K562 (cell line): ENCODE results near the gene LSM12. TPM values are rescaled to one million over a fixed set of nuclear protein-coding genes. Genes with fewer than 3 reads are reported as not detected.

Experiments used
- AFF4 ChIP-seq: sonication (generic); formaldehyde crosslinking; IDR thresholded peaks from 2 replicates; pipeline ENCODE4 v1.8.0; 2023; ENCODE audit warnings: mild to moderate bottlenecking, missing genetic modification reagents
- ARHGAP35 ChIP-seq: fragments of 450-650 bp; IDR thresholded peaks from 2 replicates; pipeline ENCODE4 v1.6.1; 2018; ENCODE audit not compliant: partially characterized antibody
- ATF1 ChIP-seq, 2 experiments: fragments of 450-650 bp in 1 of 2; IDR thresholded peaks; 2 replicates each; pipeline ENCODE4 v1.6.1; 2016; ENCODE audit warnings: missing compliant biosample characterization in 1 of 2, missing genetic modification characterization in 1 of 2
- BCOR ChIP-seq: fragments of 450-650 bp; IDR thresholded peaks from 2 replicates; pipeline ENCODE4 v1.6.1; 2016
- CHD4 ChIP-seq: fragments of 200-600 bp; sonication (generic); IDR thresholded peaks from 3 replicates; pipeline ENCODE4 v1.6.1; 2012; ENCODE audit warnings: low read depth, mild to moderate bottlenecking, mixed read lengths, low read length, inconsistent platforms; ENCODE audit not compliant: insufficient read depth, insufficient replicate concordance, poor library complexity, severe bottlenecking
- EP400 ChIP-seq: fragments of 450-650 bp; IDR thresholded peaks from 2 replicates; pipeline ENCODE4 v1.6.1; 2017; ENCODE audit warnings: antibody characterized with exemption, mild to moderate bottlenecking, moderate library complexity
- FOXJ2 ChIP-seq: fragments of 200-800 bp; sonication (Bioruptor generic); IDR thresholded peaks from 2 replicates; pipeline ENCODE4 v1.6.1; 2016; ENCODE audit warnings: missing genetic modification characterization, missing compliant biosample characterization
- JUND ChIP-seq, 2 experiments: IDR thresholded peaks; 2 replicates in 1 of 2; 3 replicates in 1 of 2; pipeline ENCODE4 v1.6.1; 2011; ENCODE audit warnings: borderline replicate concordance in 2 of 2, low read depth in 2 of 2, low read length in 2 of 2, improper control_type of control experiment in 1 of 2, missing biosample characterization in 1 of 2, missing genetic modification characterization in 1 of 2, missing genetic modification reagents in 1 of 2
- KAT2B ChIP-seq: IDR thresholded peaks from one replicate; pipeline ENCODE4 v1.6.1; 2012; ENCODE audit warnings: low read depth, mild to moderate bottlenecking, control low read depth, inconsistent platforms, low read length, moderate library complexity
- RHOXF2B ChIP-seq: fragments of 250-450 bp; sonication (Bioruptor Pico); conservative IDR thresholded peaks from 2 replicates; pipeline ENCODE4 v1.5.1; 2021
- SRF ChIP-seq, 2 experiments: fragments of 250-450, 450-650 bp in 1 of 2; sonication (Bioruptor Pico) in 1 of 2; sonication (generic) in 1 of 2; formaldehyde crosslinking; IDR thresholded peaks; 2 replicates each; pipeline versions ENCODE4 v1.5.0 to v1.5.1; 2020 to 2022; ENCODE audit warnings: mild to moderate bottlenecking in 1 of 2, missing genetic modification reagents in 1 of 2
- ZFX ChIP-seq: sonication (generic); formaldehyde crosslinking; IDR thresholded peaks from 2 replicates; pipeline ENCODE4 v1.8.0; 2022; ENCODE audit warnings: mild to moderate bottlenecking, missing genetic modification reagents, moderate library complexity
- ZNF282 ChIP-seq: sonication (generic); formaldehyde crosslinking; IDR thresholded peaks from 2 replicates; pipeline ENCODE4 v1.8.1; 2023; ENCODE audit warnings: missing genetic modification reagents
- polyA plus RNA-seq, 8 experiments: library from polyadenylated mRNA; depleted of rRNA in 4 of 8; stranded (reverse) in 5 of 8; unstranded in 3 of 8; fragments of >200 nt; fragmentation: Nextera tagmentation in 2 of 8; fragmentation: Illumina TruSeq in 1 of 8; extraction: Ambion mirVana in 2 of 8; extraction: Trizol in 1 of 8; gene quantifications; 2 replicates each; pipeline versions ENCODE4 v1.2.1 to v1.2.3, GENCODE V29; 2011 to 2014; ENCODE audit warnings: inconsistent platforms in 1 of 8, missing spikeins in 1 of 8
- total RNA-seq, 7 experiments: library from RNA; depleted of rRNA in 6 of 7; stranded (reverse); fragments of >200 nt in 6 of 7; fragmentation: Illumina TruSeq in 2 of 7; extraction: Trizol in 2 of 7; gene quantifications; 2 replicates each; pipeline versions ENCODE4 v1.2.1 to v1.2.3, GENCODE V29; 2011 to 2021; ENCODE audit warnings: low replicate concordance in 1 of 7
- TF ChIP-seq, protein P1 (sequence below), 3 experiments: fragments of 200-800 bp in 1 of 3; sonication (Bioruptor generic) in 1 of 3; sonication (generic) in 1 of 3; formaldehyde crosslinking in 1 of 3; IDR thresholded peaks; 2 replicates each; pipeline versions ENCODE4 v1.6.1 to v1.8.0; 2016 to 2022; ENCODE audit warnings: mild to moderate bottlenecking in 2 of 3, missing compliant biosample characterization in 2 of 3, missing genetic modification characterization in 2 of 3, missing genetic modification reagents in 1 of 3
- TF ChIP-seq, protein P2 (sequence below): fragments of 250-450 bp; sonication (Bioruptor Pico); IDR thresholded peaks from 2 replicates; pipeline ENCODE4 v1.9.0; 2021; ENCODE audit warnings: mild to moderate bottlenecking, inconsistent platforms
- TF ChIP-seq, protein P3 (sequence below): IDR thresholded peaks from 2 replicates; pipeline ENCODE4 v1.6.1; 2012; ENCODE audit warnings: low read depth, low read length, improper control_type of control experiment, borderline replicate concordance

Gene LSM12
- total and polyA plus RNA-seq, 9 of the 15 experiments (the other 6 are each of a cell fraction or from before 2014, with no cell fraction given): 53.0 to 258 (median 89.3) TPM

DNA sequence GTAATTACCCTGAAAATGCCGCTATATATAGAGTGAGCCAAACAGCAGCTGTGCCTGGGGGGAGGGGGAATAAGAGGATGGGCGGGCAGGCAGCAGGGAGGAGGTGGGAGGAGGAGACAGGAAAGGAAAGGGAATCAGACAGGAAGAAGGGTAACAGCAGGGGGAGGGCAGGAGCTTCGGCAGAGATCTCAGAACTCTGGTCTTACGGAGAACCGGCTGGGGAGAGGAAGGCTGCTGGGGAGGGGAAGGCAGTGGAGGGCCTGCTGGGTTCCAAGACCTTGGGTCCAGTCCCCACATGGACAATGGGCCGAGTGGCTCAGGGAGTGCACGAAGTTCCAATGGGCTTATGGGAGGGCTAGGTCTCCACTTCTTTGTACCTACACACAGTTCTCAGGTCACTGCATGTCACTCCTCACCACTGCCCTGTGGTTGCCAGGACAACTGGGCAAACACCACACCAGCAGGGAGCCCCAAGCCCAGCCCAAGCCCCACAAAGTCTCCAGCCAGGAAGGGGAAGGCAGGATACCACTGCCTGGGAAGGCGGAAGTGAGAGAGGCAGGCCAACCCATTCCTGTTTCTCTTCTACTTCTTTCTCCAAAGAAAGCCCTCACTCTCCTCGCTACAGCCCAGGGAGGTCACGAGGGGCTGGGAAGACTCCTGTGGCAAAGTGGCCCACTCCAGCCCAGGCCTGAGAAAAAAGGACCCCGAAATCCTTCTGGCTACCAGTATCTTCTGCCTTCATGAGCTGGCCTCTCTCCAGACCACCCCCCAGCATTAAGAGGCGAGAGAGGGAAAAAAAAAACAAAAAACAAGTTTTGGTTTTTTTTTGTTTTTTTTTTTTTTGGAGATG, 29.4 kb upstream of the LSM12 start (continued):
- TF ChIP-seq, protein P1, sequence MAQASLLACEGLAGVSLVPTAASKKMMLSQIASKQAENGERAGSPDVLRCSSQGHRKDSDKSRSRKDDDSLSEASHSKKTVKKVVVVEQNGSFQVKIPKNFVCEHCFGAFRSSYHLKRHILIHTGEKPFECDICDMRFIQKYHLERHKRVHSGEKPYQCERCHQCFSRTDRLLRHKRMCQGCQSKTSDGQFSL (CRISPR knock-in tag; IDR thresholded peaks at IDR 0.05): no peak
- TF ChIP-seq, protein P1 (tag; IDR thresholded peaks at IDR 0.05): no peak
- TF ChIP-seq, protein P2, sequence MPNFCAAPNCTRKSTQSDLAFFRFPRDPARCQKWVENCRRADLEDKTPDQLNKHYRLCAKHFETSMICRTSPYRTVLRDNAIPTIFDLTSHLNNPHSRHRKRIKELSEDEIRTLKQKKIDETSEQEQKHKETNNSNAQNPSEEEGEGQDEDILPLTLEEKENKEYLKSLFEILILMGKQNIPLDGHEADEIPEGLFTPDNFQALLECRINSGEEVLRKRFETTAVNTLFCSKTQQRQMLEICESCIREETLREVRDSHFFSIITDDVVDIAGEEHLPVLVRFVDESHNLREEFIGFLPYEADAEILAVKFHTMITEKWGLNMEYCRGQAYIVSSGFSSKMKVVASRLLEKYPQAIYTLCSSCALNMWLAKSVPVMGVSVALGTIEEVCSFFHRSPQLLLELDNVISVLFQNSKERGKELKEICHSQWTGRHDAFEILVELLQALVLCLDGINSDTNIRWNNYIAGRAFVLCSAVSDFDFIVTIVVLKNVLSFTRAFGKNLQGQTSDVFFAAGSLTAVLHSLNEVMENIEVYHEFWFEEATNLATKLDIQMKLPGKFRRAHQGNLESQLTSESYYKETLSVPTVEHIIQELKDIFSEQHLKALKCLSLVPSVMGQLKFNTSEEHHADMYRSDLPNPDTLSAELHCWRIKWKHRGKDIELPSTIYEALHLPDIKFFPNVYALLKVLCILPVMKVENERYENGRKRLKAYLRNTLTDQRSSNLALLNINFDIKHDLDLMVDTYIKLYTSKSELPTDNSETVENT: no peak
- TF ChIP-seq KAT2B: no peak
- no peak for TF ChIP-seq RHOXF2B (CRISPR knock-in tag)
- TF ChIP-seq, protein P3, sequence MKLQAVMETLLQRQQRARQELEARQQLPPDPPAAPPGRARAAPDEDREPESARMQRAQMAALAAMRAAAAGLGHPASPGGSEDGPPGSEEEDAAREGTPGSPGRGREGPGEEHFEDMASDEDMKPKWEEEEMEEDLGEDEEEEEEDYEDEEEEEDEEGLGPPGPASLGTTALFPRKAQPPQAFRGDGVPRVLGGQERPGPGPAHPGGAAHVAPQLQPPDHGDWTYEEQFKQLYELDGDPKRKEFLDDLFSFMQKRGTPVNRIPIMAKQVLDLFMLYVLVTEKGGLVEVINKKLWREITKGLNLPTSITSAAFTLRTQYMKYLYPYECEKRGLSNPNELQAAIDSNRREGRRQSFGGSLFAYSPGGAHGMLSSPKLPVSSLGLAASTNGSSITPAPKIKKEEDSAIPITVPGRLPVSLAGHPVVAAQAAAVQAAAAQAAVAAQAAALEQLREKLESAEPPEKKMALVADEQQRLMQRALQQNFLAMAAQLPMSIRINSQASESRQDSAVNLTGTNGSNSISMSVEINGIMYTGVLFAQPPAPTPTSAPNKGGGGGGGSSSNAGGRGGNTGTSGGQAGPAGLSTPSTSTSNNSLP: 0 out of 2 replicates have a peak, but pooled peaks have one; percentile 48
- TF ChIP-seq EP400: peak; percentile 39; the same call in 1 of the 2 replicates
- TF ChIP-seq ZFX: no peak
- TF ChIP-seq ARHGAP35: no peak
- TF ChIP-seq FOXJ2 (tag): 0 out of 2 replicates have a peak, but pooled peaks have one; percentile 35
- TF ChIP-seq AFF4 (CRISPR knock-in tag): no peak
- peak in 1 of 2 experiments; percentile 24; a peak in 2 of 4 replicates for TF ChIP-seq SRF (CRISPR knock-in tag; IDR thresholded peaks at IDR 0.05)
- no peak for TF ChIP-seq ZNF282 (CRISPR knock-in tag)
- TF ChIP-seq CHD4: no peak
- TF ChIP-seq JUND (IDR thresholded peaks at IDR 0.05; ENCODE audit: borderline replicate concordance, low read depth, low read length): no peak
- peak; percentile 35; the same call in 2 of the 3 replicates for TF ChIP-seq JUND (tag; IDR thresholded peaks at IDR 0.05; ENCODE audit: borderline replicate concordance, low read depth, low read length)
- no peak for TF ChIP-seq BCOR
- TF ChIP-seq ATF1 (CRISPR knock-in tag; IDR thresholded peaks at IDR 0.05): no peak
- TF ChIP-seq ATF1 (tag; IDR thresholded peaks at IDR 0.05): peak; percentile 19; the same call in 1 of the 2 replicates
